WTC11 (cell line): Measurements from ENCODE around the gene TYSND1. TPM values are rescaled to one million over a fixed set of nuclear protein-coding genes. Genes with fewer than 3 reads are reported as not detected.

ENCODE experiments used
- ATAC-seq: fragments of 200-7000 bp; cut with Tn5 transposase; 2 replicates; pipeline ENCODE4 v1.10.0; 2021; ENCODE audit warnings: mild to moderate bottlenecking, moderate library complexity
- CTCF ChIA-PET: fragments of 300-600 bp; sonication (Branson Sonifier 250); formaldehyde crosslinking; loops from one replicate; lab custom pipeline; 2021; ENCODE audit warnings: antibody characterized with exemption; lab: Charles Lee
- POLR2A ChIA-PET: fragments of 350-600 bp; sonication (Branson Sonifier 250); formaldehyde crosslinking; loops from one replicate; lab custom pipeline; 2021; ENCODE audit warnings: antibody characterized with exemption; lab: Charles Lee
- DNase-seq: peaks from one replicate; pipeline ENCODE4 v3.0.0; 2021; ENCODE audit warnings: low spot score
- H3K27ac Mint-ChIP-seq: 2 replicates; pipeline ENCODE4 v1.8.0; 2021; ENCODE audit warnings: mixed read lengths
- H3K27me3 Mint-ChIP-seq: 2 replicates; pipeline ENCODE4 v1.8.0; 2021; ENCODE audit warnings: low read depth, mild to moderate bottlenecking, moderate library complexity, mixed read lengths
- H3K36me3 Mint-ChIP-seq: 2 replicates; pipeline ENCODE4 v1.8.0; 2021; ENCODE audit warnings: mixed read lengths
- H3K4me1 Mint-ChIP-seq: 2 replicates; pipeline ENCODE4 v1.8.0; 2022; ENCODE audit warnings: mixed read lengths
- H3K4me3 Mint-ChIP-seq: 2 replicates; pipeline ENCODE4 v1.8.0; 2021; ENCODE audit warnings: mild to moderate bottlenecking, moderate library complexity, mixed read lengths
- H3K9me3 Mint-ChIP-seq: 2 replicates; pipeline ENCODE4 v1.8.0; 2021; ENCODE audit warnings: mixed read lengths
- CBFB ChIP-seq: sonication (generic); formaldehyde crosslinking; IDR thresholded peaks from 2 replicates; pipeline ENCODE4 v1.8.1; 2022; ENCODE audit warnings: mild to moderate bottlenecking, low read depth, missing genetic modification reagents
- E2F5 ChIP-seq: sonication (generic); formaldehyde crosslinking; IDR thresholded peaks from 2 replicates; pipeline ENCODE4 v1.8.1; 2022; ENCODE audit warnings: mild to moderate bottlenecking, moderate library complexity, missing genetic modification reagents
- ELF4 ChIP-seq: sonication (generic); formaldehyde crosslinking; IDR thresholded peaks from 2 replicates; pipeline ENCODE4 v1.8.1; 2022; ENCODE audit warnings: low read depth, mild to moderate bottlenecking, moderate library complexity, missing genetic modification reagents
- EMX1 ChIP-seq: fragments of 250-450 bp; sonication (Bioruptor Pico); IDR thresholded peaks from 2 replicates; pipeline ENCODE4 v1.8.0; 2021; ENCODE audit warnings: mild to moderate bottlenecking
- JAZF1 ChIP-seq: fragments of 250-450 bp; sonication (Bioruptor Pico); IDR thresholded peaks from 2 replicates; pipeline ENCODE4 v1.9.0; 2021; ENCODE audit warnings: moderate library complexity, mild to moderate bottlenecking, inconsistent platforms
- JUN ChIP-seq: sonication (generic); formaldehyde crosslinking; IDR thresholded peaks from 2 replicates; pipeline ENCODE4 v1.8.0; 2023; ENCODE audit warnings: mild to moderate bottlenecking, missing genetic modification reagents
- NR3C1 ChIP-seq: sonication (generic); formaldehyde crosslinking; conservative IDR thresholded peaks from 2 replicates; pipeline ENCODE4 v1.8.1; 2023; ENCODE audit warnings: low read depth, mild to moderate bottlenecking, missing genetic modification reagents
- OVOL2 ChIP-seq: fragments of 250-450 bp; sonication (Bioruptor Pico); IDR thresholded peaks from 2 replicates; pipeline ENCODE4 v1.9.0; 2021; ENCODE audit warnings: mild to moderate bottlenecking, borderline replicate concordance
- PRRX2 ChIP-seq: fragments of 250-450 bp; sonication (Bioruptor Pico); IDR thresholded peaks from 2 replicates; pipeline ENCODE4 v1.8.0; 2021; ENCODE audit warnings: mild to moderate bottlenecking
- RELA ChIP-seq: sonication (generic); formaldehyde crosslinking; IDR thresholded peaks from 2 replicates; pipeline ENCODE4 v1.8.1; 2022; ENCODE audit warnings: missing genetic modification reagents, mild to moderate bottlenecking, borderline replicate concordance
- TCF7 ChIP-seq: sonication (generic); formaldehyde crosslinking; IDR thresholded peaks from 2 replicates; pipeline ENCODE4 v1.8.0; 2022; ENCODE audit warnings: mild to moderate bottlenecking, low read depth, missing genetic modification reagents, moderate library complexity
- TP53 ChIP-seq: sonication (generic); formaldehyde crosslinking; IDR thresholded peaks from 2 replicates; pipeline ENCODE4 v1.8.1; 2023; ENCODE audit warnings: mild to moderate bottlenecking, missing genetic modification reagents
- ZNF121 ChIP-seq: sonication (generic); formaldehyde crosslinking; IDR thresholded peaks from 2 replicates; pipeline ENCODE4 v1.8.0; 2023; ENCODE audit warnings: missing genetic modification reagents
- ZNF138 ChIP-seq: sonication (generic); formaldehyde crosslinking; conservative IDR thresholded peaks from 2 replicates; pipeline ENCODE4 v1.8.1; 2022; ENCODE audit warnings: mild to moderate bottlenecking, moderate library complexity, missing genetic modification reagents
- ZNF219 ChIP-seq: sonication (generic); formaldehyde crosslinking; IDR thresholded peaks from 2 replicates; pipeline ENCODE4 v1.8.0; 2023; ENCODE audit warnings: missing genetic modification reagents, mild to moderate bottlenecking, borderline replicate concordance
- ZNF317 ChIP-seq: sonication (generic); formaldehyde crosslinking; IDR thresholded peaks from 2 replicates; pipeline ENCODE4 v1.8.1; 2023; ENCODE audit warnings: low read depth, mild to moderate bottlenecking, moderate library complexity, missing genetic modification reagents, borderline replicate concordance
- total RNA-seq: library from RNA; stranded (reverse); gene quantifications from 3 replicates; pipeline ENCODE4 v1.2.3, GENCODE V29; 2021
- TF ChIP-seq, protein P1 (sequence below): fragments of 200-600 bp; IDR thresholded peaks from 2 replicates; pipeline ENCODE4 v1.8.0; 2022; ENCODE audit warnings: antibody characterized with exemption
- TF ChIP-seq, protein P2 (sequence below): sonication (generic); formaldehyde crosslinking; IDR thresholded peaks from 2 replicates; pipeline ENCODE4 v1.8.0; 2023; ENCODE audit warnings: mild to moderate bottlenecking, missing genetic modification reagents
- TF ChIP-seq, protein P3 (sequence below): sonication (generic); formaldehyde crosslinking; IDR thresholded peaks from 2 replicates; pipeline ENCODE4 v1.8.1; 2023; ENCODE audit warnings: mild to moderate bottlenecking, missing genetic modification reagents

Gene TYSND1
- total RNA-seq, 1 experiment from 2014 or later, result 18.9 TPM

- ATAC-seq, result no peak
Measured at GRCh38 chr10:70119623-70120022, 26.9 kb downstream of the TYSND1 start.

DNA sequence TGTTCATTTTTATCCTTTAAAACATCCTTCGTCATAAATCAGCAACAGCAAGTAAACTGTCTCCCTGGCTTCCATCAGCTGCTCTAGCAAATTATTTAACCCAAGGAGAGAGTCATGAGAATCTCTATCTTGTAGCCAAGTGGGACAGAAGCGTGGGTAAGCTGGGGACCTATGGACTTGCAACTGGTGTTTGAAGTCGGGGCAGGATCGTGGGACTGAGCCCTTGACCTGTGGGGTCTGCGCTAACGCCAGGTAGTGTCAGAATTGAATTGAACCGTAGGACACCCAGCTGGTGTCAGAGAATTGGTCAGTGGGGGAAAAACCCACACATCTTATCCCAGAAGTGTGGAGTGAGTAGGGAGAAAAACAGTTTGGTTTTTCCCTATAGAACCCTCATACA lies 27.3 kb downstream of the TYSND1 start:
- H3K4me3 Mint-ChIP-seq, result no peak overlapping the region
- H3K36me3 Mint-ChIP-seq, result no peaks in the 10 kb centered on the region
- DNase-seq, result no peak
- TF ChIP-seq NR3C1 (CRISPR knock-in tag) (no peak), PRRX2 (CRISPR knock-in tag) (no peak), OVOL2 (no peak), CBFB (CRISPR knock-in tag) (no peak), ZNF138 (CRISPR knock-in tag) (no peak), TP53 (CRISPR knock-in tag) (no peak), E2F5 (no peak)
- TF ChIP-seq, protein P1, sequence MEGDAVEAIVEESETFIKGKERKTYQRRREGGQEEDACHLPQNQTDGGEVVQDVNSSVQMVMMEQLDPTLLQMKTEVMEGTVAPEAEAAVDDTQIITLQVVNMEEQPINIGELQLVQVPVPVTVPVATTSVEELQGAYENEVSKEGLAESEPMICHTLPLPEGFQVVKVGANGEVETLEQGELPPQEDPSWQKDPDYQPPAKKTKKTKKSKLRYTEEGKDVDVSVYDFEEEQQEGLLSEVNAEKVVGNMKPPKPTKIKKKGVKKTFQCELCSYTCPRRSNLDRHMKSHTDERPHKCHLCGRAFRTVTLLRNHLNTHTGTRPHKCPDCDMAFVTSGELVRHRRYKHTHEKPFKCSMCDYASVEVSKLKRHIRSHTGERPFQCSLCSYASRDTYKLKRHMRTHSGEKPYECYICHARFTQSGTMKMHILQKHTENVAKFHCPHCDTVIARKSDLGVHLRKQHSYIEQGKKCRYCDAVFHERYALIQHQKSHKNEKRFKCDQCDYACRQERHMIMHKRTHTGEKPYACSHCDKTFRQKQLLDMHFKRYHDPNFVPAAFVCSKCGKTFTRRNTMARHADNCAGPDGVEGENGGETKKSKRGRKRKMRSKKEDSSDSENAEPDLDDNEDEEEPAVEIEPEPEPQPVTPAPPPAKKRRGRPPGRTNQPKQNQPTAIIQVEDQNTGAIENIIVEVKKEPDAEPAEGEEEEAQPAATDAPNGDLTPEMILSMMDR, result no peak
- no peaks in the 10 kb centered on the region for H3K27me3 Mint-ChIP-seq
- CTCF ChIA-PET, result interaction anchor here (1.1 to 5.5 kb wide), 3 partner anchors 12 to 161 kb away, joined by 4 to 79 read pairs (median 4); partner anchors contain the start of gene TYSND1
- POLR2A ChIA-PET, result no interaction called here
- H3K9me3 Mint-ChIP-seq, result no peaks in the 10 kb centered on the region
- peaks cover 10% of the 10 kb centered on the region; the same call in 1 of the 2 replicates for H3K4me1 Mint-ChIP-seq
- no peak overlapping the region for H3K27ac Mint-ChIP-seq
- no peak for ATAC-seq

More at GRCh38 chr10:70119623-70120022, 26.9 kb downstream of the TYSND1 start:
- CTCF ChIA-PET, result interaction anchor here (0.7 to 5.5 kb wide), 3 partner anchors 12 to 27 kb away, joined by 3 to 79 read pairs (median 4); partner anchors contain the start of gene TYSND1
- Mint-ChIP-seq H3K4me1 (peaks cover 10% of the 10 kb centered on the region; the same call in 1 of the 2 replicates), H3K4me3 (no peak overlapping the region), H3K27me3 (no peaks in the 10 kb centered on the region), H3K36me3 (no peaks in the 10 kb centered on the region), H3K9me3 (no peaks in the 10 kb centered on the region), H3K27ac (no peak overlapping the region)
- POLR2A ChIA-PET, result interaction anchor here (1.2 kb wide), 1 partner anchor 27 kb away, joined by 4 read pairs; the partner anchor contains the start of gene TYSND1
- DNase-seq, result no peak
- no peak for TF ChIP-seq TCF7 (CRISPR knock-in tag)
- TF ChIP-seq ZNF219, result no peak

DNA sequence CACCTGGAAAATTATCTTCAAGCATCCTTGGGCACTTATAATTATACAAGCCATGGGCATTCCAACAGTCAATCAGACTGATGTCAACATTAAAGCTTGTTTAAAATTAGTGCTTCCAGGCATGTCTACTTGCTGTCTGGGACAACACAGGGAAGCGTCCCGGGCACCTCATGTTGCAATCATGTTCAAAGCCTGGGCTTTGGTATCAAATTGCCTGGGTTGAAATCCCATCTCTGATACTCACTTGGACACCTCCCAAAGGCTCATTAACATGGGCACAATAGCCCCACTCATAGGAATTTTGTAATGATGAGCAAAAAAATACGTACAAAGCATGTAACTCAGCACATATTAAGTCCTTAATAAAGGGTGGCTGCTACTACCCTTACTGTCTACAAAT lies 28.3 kb downstream of the TYSND1 start:
- H3K4me1 Mint-ChIP-seq, result peaks cover 10% of the 10 kb centered on the region; the same call in 1 of the 2 replicates
- TF ChIP-seq ZNF317 (no peak), RELA (CRISPR knock-in tag) (no peak), ZNF121 (CRISPR knock-in tag) (no peak), JAZF1 (CRISPR knock-in tag) (no peak), JUN (CRISPR knock-in tag) (no peak), ELF4 (CRISPR knock-in tag) (no peak), EMX1 (CRISPR knock-in tag) (no peak)
- TF ChIP-seq, protein P2, sequence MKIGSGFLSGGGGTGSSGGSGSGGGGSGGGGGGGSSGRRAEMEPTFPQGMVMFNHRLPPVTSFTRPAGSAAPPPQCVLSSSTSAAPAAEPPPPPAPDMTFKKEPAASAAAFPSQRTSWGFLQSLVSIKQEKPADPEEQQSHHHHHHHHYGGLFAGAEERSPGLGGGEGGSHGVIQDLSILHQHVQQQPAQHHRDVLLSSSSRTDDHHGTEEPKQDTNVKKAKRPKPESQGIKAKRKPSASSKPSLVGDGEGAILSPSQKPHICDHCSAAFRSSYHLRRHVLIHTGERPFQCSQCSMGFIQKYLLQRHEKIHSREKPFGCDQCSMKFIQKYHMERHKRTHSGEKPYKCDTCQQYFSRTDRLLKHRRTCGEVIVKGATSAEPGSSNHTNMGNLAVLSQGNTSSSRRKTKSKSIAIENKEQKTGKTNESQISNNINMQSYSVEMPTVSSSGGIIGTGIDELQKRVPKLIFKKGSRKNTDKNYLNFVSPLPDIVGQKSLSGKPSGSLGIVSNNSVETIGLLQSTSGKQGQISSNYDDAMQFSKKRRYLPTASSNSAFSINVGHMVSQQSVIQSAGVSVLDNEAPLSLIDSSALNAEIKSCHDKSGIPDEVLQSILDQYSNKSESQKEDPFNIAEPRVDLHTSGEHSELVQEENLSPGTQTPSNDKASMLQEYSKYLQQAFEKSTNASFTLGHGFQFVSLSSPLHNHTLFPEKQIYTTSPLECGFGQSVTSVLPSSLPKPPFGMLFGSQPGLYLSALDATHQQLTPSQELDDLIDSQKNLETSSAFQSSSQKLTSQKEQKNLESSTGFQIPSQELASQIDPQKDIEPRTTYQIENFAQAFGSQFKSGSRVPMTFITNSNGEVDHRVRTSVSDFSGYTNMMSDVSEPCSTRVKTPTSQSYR, result no peak
- TF ChIP-seq, protein P3, sequence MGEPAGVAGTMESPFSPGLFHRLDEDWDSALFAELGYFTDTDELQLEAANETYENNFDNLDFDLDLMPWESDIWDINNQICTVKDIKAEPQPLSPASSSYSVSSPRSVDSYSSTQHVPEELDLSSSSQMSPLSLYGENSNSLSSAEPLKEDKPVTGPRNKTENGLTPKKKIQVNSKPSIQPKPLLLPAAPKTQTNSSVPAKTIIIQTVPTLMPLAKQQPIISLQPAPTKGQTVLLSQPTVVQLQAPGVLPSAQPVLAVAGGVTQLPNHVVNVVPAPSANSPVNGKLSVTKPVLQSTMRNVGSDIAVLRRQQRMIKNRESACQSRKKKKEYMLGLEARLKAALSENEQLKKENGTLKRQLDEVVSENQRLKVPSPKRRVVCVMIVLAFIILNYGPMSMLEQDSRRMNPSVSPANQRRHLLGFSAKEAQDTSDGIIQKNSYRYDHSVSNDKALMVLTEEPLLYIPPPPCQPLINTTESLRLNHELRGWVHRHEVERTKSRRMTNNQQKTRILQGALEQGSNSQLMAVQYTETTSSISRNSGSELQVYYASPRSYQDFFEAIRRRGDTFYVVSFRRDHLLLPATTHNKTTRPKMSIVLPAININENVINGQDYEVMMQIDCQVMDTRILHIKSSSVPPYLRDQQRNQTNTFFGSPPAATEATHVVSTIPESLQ (CRISPR knock-in tag), result no peak
- TF ChIP-seq, protein P1, result no peak
- ATAC-seq, result no peak
- no peak overlapping the region for H3K4me3 Mint-ChIP-seq
- ChIA-PET POLR2A (no interaction called here), CTCF (interaction anchor here (1.1 to 5.5 kb wide), 3 partner anchors 11 to 160 kb away, joined by 4 to 79 read pairs (median 4); partner anchors contain the start of gene TYSND1)
- no peaks in the 10 kb centered on the region for H3K9me3 Mint-ChIP-seq
- no peaks in the 10 kb centered on the region for H3K36me3 Mint-ChIP-seq
- DNase-seq, result no peak
- no peak overlapping the region for H3K27ac Mint-ChIP-seq
- no peaks in the 10 kb centered on the region for H3K27me3 Mint-ChIP-seq
